OCI-M2 (cell line): Measurements from ENCODE around the gene RASGRF1.

ENCODE experiments used
- DNase-seq: peaks from one replicate; lab custom pipeline; 2025; ENCODE audit not compliant: unreplicated experiment; lab: John Stamatoyannopoulos, UW

The RASGRF1 gene

DNA sequence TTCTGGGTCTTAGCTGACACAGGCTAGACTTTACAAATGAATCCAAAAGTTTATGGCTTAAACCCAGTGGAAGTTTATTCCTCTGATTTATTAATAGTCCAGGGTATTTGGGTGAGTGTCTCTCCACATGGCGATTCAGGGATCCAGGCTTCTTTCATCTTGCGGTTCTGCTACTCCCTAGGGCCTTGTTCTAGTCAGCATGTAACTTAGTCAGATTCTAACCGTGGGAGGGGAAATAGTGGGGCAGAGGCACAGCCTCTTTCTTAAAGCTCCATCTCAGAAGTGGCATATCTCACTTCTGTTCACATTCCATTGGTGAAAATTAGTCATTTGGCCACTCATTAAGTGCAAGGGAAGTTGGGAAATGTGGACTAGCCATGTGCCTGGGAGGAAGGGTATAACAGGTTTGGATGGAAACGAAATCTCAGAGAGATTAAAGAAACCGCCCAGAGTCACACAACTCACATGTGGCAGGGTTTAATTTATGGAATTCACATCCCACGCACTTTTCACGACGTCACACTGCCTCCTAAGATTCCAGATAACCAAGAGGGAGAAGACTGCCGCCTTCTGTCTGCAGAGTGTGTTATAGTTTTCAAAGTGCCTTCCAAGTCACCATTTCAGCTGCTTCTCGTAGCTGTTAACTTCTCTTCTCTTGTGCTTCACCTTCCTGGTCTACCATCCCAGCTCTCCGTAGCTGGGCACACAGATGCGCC is 11.4 kb upstream of the RASGRF1 start:
- no peak for DNase-seq

DNA sequence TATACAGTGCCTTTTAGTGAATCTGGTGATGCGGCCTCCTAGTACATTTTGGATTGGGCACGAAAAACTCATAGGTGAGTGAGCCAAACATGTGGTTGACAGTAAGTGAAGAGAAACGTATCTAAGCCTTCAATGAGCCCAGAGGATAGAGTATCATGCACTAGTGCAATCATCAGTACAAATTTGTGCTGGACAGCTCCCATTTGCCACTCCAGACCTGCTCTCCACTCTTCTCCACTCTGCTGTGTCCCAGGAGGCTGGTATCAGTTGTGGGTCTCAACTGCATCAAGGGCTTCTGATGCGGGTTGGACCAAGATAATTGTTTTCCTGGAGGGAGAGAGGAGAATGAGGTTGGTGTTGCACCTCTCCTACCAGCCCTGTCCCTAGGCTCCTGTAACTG is 9.1 kb upstream of the RASGRF1 start:
- no peak for DNase-seq

DNA sequence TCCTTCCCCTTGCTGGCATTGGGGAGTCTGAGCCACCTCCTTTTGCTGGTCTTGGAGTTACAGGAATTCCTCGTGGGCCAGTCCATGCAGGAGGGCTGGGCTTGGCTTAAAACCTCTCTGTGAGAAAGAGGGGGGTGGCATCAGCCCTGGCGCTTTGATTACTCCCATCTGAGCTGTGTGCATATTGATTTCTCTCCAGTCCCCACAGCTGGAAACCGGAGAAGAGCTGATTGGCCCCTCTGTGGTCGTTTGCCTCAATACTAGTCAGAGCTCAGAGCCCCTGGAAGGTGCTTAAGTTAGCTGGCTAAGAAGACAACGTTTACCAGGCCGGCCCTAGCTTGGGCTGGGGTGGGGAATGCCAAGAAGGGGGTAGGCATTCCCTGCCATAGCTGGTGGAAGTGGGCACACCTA is 4.0 kb upstream of the RASGRF1 start:
- no peak for DNase-seq

DNA sequence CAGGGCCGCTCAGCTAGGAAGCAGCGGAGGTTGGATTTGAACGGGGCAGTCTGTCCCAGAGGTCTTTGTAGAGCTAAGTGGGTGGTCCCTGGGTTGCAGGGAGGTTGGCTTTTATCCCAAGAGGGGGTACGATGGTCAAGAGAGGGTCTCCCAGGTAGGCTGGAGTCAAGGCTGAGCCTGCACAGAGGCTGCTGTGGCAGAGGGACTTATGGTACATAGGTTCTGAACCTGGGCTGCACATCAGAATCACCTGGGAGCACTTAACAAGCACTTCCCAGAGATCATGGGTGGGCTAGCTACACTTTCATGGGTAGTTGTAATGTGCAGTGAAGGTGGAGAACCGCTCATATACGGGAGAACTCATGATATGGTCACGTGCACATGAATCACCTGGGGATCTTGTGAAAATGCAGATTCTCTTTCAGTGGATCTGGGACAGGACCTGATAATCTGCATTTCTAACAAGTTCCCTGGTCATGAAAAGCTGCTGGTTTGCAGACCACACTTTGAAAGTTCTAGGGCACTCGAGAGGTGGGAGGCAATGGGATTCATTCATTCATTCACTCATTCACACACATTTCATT is 2.9 kb upstream of the RASGRF1 start:
- DNase-seq: no peak

GRCh38 chr15:79092382-79092781 is 1.8 kb upstream of the RASGRF1 start:
- DNase-seq: no peak

- DNase-seq: no peak
Observed at GRCh38 chr15:79091204-79091867, 756 bp upstream of the RASGRF1 start.

DNA sequence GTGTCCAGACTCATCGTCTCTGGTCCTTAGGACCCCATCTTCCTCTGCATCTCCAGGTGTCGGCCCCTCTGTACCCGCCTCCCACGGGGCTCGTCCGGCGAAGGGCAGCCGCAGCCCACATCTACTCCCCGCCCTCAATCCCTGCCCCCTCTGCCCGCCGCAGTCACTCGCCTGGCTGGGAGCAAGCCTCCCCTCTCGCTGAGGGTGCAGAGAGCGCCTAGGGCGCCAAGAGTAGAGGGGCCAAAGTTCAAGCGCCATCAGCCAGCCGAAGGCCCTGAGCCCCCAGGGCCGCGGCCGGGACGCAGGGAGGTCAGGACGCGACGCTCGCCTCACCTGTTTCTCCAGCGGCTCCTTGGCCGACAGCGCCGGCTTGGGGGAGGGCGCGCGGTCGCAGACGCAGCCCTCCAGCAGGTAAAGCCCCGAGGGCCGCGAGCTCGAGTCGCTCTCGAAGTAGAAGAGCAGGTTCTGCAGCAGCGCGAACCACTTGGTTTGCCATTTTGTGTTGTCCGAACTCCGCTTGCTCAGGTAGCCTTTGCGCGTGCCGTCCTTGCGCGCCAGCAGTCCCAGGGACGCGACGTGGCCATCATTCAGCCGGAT is 592 bp downstream of the RASGRF1 start:
- no peak for DNase-seq

DNA sequence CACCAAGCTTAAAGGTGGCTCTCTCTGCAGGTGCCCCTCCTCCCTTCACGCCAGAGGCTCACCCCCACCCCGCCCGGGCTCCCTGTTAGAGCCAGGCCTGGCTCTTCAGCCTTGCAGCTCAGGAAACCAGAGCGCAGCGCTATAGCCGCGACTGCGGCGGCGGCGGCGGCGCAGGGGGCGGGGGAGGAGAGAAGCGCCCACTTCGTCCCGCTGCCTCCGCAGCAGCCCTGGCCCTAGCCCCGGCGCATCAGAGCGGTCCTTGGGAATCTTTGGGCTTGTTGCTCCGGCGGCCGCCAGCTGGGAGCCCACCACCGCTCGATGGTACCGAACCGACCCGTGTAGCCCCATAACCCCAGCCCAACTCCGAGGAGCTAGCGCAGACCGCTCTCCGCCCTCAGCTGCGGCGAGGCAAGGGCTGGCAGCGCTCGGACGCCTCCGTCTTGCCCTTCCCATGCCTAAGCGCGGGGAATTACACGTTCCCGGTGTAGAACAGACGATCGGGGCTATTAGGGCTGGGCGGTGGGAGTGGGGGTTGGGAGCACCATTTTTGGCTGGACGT is 1.2 kb downstream of the RASGRF1 start:
- no peak for DNase-seq

GRCh38 chr15:79088426-79089205 is 2.0 kb downstream of the RASGRF1 start:
- DNase-seq: no peak

GRCh38 chr15:79086814-79087213 is 3.8 kb downstream of the RASGRF1 start:
- no peak for DNase-seq

DNA sequence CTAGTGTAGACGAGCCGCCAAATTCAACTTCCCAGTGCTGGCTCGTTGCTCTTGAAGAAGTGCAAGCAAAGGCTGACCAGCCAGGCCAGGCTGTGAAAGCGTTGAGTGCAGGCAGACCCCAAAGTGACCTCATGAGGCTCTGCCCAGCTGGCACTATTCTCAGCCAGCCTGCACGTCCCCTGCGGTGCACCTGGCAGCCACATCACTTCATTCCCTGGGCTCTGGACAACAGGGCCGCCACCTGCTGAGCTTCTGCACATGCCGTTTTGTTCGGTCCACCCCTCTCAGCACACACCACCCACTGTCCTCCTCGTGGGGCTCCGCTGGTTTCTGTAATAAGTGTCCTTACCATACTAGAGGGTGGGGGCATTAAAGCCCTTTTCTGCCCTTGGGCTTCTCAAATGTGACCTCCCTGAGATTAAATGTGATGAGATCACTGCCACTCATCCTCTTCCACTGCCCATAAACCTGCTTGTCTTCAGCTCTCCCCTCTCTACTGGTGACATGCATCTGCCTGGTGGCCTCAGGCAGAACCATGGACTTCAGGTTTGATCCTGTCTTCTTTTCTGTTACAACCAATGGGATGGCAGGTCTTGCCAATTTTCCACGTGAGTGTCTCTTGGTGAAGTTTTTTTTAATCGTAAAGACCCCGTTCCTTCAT is 6.1 kb downstream of the RASGRF1 start:
- DNase-seq: no peak

DNA sequence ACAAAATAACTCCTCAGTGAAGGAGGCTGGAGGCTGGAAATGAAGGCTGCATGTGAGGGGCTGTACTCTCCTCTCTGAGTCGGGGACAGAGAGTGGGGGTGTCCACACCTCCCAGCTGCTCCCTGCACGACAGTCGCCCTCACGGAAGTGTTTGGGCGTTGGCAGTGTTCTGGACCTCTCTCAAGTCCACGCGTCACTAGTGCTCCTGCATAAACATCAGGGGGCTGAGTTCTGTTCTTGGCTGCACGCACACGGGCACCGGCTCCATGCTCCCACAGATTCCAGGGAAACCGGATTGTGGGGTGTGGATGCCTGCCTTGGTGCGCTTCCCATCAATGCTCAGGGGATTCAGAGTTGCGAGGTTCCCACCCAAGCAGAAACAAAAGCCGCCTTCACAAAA is 7.4 kb downstream of the RASGRF1 start:
- no peak for DNase-seq

- no peak for DNase-seq
Observed at GRCh38 chr15:79082363-79083070, 8.1 kb downstream of the RASGRF1 start.

DNA sequence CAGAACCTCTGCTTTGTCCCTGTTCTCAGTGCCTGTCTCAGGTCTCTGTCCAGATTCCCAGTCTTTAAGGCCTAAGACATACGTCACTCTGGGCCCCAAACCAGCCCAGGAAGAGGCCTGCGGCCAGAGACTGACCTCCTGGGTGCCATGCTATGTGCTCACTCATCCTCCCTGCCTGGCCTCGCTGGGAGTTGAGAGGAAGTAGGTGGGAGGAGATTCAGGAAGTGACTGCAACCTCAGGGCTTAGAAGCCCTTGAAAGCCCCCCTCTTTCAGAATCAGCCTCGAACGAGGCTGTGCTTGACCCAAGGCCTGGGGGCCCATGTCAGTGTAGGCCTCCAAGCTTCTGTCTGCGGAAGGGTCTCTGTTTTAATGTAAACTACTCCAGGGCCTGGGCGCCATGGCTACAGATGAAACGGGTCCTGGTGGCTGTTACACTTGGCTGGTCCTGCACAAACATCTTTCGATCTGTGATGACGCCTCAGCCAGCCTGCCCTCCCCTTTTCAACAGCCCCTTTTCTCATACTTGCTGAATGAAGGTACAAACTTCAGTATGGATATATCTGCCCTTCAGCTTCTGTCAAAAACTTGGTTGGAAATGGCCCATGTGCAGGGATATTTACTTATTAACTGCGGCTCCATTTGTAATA is 11.7 kb downstream of the RASGRF1 start:
- no peak for DNase-seq

DNA sequence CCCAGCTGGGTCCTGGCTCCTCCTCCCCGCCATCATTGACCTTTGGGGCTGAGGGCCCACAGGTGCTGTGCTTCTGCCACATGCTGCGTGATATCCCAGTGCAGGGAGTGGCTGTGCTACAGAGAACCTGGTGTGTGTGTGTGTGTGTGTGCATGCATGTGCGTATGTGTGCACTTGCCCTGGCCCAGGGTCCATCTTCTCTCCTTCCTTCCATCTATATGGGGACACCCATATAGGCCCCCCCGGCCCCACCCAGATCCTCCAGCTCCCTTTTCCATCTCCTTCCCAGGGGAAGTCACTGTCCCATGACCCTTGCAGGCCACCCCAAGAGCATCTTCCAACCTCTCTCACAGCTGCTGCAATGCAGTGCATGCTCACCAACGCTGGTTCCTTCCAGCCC is 12.6 kb downstream of the RASGRF1 start:
- no peak for DNase-seq

DNA sequence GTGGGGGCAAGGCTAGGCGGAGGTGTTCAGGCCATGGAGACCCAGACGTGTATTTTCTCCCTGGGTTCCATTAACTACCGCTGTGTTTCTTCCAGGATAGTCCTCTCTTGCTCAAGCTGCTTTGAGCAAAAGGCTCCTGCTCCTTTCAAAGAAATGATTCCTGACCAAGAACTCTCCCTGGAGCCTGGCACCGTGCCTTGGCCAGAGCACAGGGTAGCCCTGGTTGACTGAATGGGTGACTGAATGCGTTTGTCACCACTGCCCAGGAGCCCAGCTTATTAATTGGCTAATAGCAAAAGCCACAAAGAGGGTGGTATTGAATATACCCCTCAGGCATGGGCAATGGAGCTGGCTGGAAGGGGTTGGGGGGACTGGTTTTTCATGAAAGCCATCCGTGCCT is 13.9 kb downstream of the RASGRF1 start:
- no peak for DNase-seq

DNA sequence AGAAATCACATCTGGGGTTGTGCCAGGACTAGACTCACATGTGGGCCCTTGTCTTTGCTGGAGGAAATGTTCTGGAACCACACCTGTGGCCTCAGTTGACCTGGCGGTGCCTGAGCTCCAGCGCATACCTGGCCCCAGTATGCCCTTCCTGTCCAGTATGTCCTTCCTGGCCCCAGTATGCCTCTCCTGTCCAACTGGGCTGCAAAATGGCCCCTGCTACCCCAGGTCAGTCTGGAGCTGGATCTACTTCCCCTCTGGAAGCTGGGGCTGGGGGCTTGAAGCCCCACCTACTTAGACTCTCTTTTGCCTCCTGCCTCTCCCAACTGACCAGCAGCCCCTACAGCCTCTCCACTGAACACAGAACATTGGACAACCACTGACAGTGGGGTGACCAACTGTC is 15.3 kb downstream of the RASGRF1 start:
- DNase-seq: no peak

DNA sequence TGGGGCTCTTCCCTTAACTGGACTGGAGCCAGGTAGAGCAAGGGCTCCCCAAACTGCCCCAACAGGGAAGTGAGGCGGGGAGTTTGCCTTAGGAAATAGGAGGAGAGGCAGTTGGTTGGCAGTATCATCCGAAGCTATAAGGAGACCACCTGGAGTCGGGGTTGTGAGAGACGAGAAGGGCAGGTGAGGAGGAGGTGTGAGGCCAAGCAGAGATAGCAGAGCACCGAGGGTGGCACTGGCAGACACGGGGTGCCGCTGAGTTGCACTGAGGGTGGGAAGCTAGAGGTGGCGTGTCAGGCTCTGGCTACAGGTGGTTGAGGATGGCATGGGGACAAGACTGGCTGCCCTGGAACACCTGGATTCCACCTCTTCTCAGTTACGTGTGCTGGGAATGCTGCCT is 17.2 kb downstream of the RASGRF1 start:
- DNase-seq: no peak

DNA sequence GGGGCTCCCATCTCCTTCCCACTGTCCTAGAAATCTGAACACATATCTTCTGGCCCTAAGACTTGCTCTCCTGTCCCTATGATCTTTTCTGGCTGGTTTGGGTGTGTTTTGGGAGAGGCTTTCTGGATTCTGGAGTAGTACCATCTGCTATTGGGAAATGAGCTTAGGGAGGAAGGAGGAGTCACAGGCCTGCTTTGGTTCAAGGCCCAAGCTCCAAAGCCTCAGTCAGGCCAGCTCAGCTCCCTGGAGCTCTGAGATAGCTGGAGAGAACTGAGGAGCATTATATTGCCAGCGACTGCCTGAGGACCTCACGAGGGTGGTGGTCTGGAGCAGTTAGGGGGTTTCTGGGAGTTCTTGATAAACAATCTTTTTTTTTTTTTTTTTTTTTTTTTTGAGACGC is 18.7 kb downstream of the RASGRF1 start:
- DNase-seq: no peak
